Stimulated activated effector memory CD8-positive, alpha-beta T cell treated with anti-CD3 and anti-CD28 coated beads, Interleukin-12 subunit alpha, Interleukin-12 subunit beta, amount 100 ng/mL, for 72 hours (primary cell): Measurements from ENCODE around the gene ADRB1.

ENCODE experiments used
- ATAC-seq: fragments of 150-1000 bp; cut with Tn5 transposase; 2 replicates; pipeline ENCODE4 v1.10.0; 2021
- DNase-seq, 2 donors: peaks; one replicate each; pipeline ENCODE4 v3.0.0; 2021 to 2022; ENCODE audit warnings: low spot score in 2 of 2
- H3K27ac Mint-ChIP-seq: one replicate; pipeline ENCODE4 v1.8.0; 2022; ENCODE audit warnings: mild to moderate bottlenecking, mixed read lengths
- H3K36me3 Mint-ChIP-seq: one replicate; pipeline ENCODE4 v1.8.0; 2022; ENCODE audit warnings: mild to moderate bottlenecking, mixed read lengths
- H3K4me1 Mint-ChIP-seq: one replicate; pipeline ENCODE4 v1.8.0; 2022; ENCODE audit warnings: mixed read lengths
- H3K4me3 Mint-ChIP-seq: one replicate; pipeline ENCODE4 v1.8.0; 2022; ENCODE audit warnings: mild to moderate bottlenecking, mixed read lengths
- H3K9me3 Mint-ChIP-seq: one replicate; pipeline ENCODE4 v1.8.0; 2022; ENCODE audit warnings: mixed read lengths

ADRB1 gene

GRCh38 chr10:114084215-114084614 lies 40.5 kb downstream of the ADRB1 start:
- H3K4me3 Mint-ChIP-seq, result no peak overlapping the region

GRCh38 chr10:114087255-114087654 lies 43.6 kb downstream of the ADRB1 start:
- Mint-ChIP-seq H3K4me1 (no peaks in the 10 kb centered on the region), H3K27ac (no peak overlapping the region), H3K4me3 (no peak overlapping the region), H3K36me3 (no peaks in the 10 kb centered on the region), H3K9me3 (no peaks in the 10 kb centered on the region)
- ATAC-seq, result no peak
- no peak for DNase-seq

More at GRCh38 chr10:114084215-114084614, 40.5 kb downstream of the ADRB1 start:
- Mint-ChIP-seq H3K27ac (no peak overlapping the region), H3K9me3 (no peaks in the 10 kb centered on the region), H3K36me3 (no peaks in the 10 kb centered on the region), H3K4me1 (no peaks in the 10 kb centered on the region)
- DNase-seq (no peak), ATAC-seq (peak; percentile 78)

GRCh38 chr10:114087655-114088054 lies 44.0 kb downstream of the ADRB1 start:
- Mint-ChIP-seq H3K27ac (no peak overlapping the region), H3K36me3 (no peaks in the 10 kb centered on the region), H3K9me3 (no peaks in the 10 kb centered on the region), H3K4me3 (no peak overlapping the region), H3K4me1 (no peaks in the 10 kb centered on the region)
- DNase-seq (no peak), ATAC-seq (no peak)

GRCh38 chr10:114094795-114095194 lies 51.1 kb downstream of the ADRB1 start:
- ATAC-seq (peak; percentile 45), DNase-seq (no peak)
- H3K4me3 Mint-ChIP-seq, result no peak overlapping the region
- peaks cover 42% of the 10 kb centered on the region for H3K4me1 Mint-ChIP-seq
- no peaks in the 10 kb centered on the region for H3K9me3 Mint-ChIP-seq
- no peaks in the 10 kb centered on the region for H3K36me3 Mint-ChIP-seq
- no peak overlapping the region for H3K27ac Mint-ChIP-seq

- peak overlapping the region; percentile 31 for H3K4me3 Mint-ChIP-seq
- DNase-seq (no peak), ATAC-seq (peak; percentile 41)
- H3K4me1 Mint-ChIP-seq, result peaks cover 51% of the 10 kb centered on the region
- no peaks in the 10 kb centered on the region for H3K9me3 Mint-ChIP-seq
- H3K36me3 Mint-ChIP-seq, result no peaks in the 10 kb centered on the region
- H3K27ac Mint-ChIP-seq, result no peak overlapping the region
These were observed 52.1 kb downstream of the ADRB1 start for GRCh38 chr10:114095559-114096337.
